Measurements from ENCODE around the gene SMURF2. TPM values are rescaled to one million over a fixed set of nuclear protein-coding genes. Genes with fewer than 3 reads are reported as not detected.

SMURF2 gene
- total RNA-seq, 3 donors from 2014 or later: 27.2 to 48.3 (median 28.6) TPM

DNA sequence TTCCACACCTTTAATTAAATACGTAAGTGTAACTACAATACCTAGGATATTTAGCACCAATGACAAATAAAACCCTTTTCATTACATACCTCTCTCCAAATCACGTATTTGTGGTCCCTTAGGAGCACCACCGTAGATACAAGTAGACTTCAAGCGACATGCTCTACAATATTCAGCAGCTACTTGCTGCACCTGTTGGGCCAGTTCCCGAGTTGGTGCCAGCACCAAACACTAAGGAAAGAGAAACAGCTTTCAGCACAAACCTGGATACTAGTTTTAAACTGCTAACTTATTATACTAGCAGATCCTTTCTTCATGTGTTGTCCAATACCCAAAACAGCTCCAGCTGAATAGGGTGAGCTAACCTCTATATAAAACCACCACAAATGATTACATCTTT lies 158.8 kb downstream of the SMURF2 start:
- no peak for DNase-seq (ENCODE audit: low spot score in 2 of 2)
- TF ChIP-seq POLR2AphosphoS5 (IDR thresholded peaks at IDR 0.05) (no peak), POLR2A (IDR thresholded peaks at IDR 0.05) (no peak)
- TF ChIP-seq, protein P1, sequence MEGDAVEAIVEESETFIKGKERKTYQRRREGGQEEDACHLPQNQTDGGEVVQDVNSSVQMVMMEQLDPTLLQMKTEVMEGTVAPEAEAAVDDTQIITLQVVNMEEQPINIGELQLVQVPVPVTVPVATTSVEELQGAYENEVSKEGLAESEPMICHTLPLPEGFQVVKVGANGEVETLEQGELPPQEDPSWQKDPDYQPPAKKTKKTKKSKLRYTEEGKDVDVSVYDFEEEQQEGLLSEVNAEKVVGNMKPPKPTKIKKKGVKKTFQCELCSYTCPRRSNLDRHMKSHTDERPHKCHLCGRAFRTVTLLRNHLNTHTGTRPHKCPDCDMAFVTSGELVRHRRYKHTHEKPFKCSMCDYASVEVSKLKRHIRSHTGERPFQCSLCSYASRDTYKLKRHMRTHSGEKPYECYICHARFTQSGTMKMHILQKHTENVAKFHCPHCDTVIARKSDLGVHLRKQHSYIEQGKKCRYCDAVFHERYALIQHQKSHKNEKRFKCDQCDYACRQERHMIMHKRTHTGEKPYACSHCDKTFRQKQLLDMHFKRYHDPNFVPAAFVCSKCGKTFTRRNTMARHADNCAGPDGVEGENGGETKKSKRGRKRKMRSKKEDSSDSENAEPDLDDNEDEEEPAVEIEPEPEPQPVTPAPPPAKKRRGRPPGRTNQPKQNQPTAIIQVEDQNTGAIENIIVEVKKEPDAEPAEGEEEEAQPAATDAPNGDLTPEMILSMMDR (IDR thresholded peaks at IDR 0.05): no peak
- H3K27ac ChIP-seq: peak overlapping the region; percentile 69 to 100
- H3K4me1 ChIP-seq: peaks cover 0 to 9% of the 10 kb centered on the region in 2 donors
- no peaks in the 10 kb centered on the region for H3K27me3 ChIP-seq
- no peaks in the 10 kb centered on the region for H3K9me3 ChIP-seq
- H3K4me3 ChIP-seq: peak overlapping the region; percentile 75 to 91 (median 83)
- intact Hi-C loops (cut with DNase I; ENCODE audit: low total_unique reads): loop anchor here (10.0 kb wide), 1 partner anchor 179 kb away; no protein-coding TSS in a partner anchor
- peaks cover 25% of the 10 kb centered on the region for H3K36me3 ChIP-seq

DNA sequence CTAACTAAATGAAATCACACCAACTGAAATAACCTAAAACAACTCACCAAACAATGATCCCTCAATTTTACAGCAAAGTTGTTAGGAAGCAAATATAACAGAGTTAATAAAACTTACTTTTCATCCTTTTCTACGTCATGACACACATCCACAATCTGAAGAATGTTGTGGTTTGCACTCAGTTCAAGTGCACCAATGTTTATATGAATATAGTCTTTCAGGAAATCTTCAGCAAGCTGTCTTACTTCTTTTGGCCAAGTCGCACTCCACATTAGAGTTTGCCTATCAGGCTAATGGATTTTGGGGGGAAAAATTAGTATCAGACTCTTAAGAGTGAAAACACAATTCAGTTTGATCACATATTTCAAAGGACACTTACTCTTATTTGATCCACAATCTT lies 159.3 kb downstream of the SMURF2 start:
- no peak for DNase-seq (ENCODE audit: low spot score in 2 of 2)
- H3K27me3 ChIP-seq: no peaks in the 10 kb centered on the region
- peak overlapping the region in 2 of 3 donors; percentile 83 to 91 for H3K4me3 ChIP-seq
- peak overlapping the region; percentile 69 to 100 for H3K27ac ChIP-seq
- H3K4me1 ChIP-seq: peaks cover 0 to 9% of the 10 kb centered on the region in 2 donors
- H3K36me3 ChIP-seq: peaks cover 25% of the 10 kb centered on the region
- TF ChIP-seq, protein P1 (IDR thresholded peaks at IDR 0.05): no peak
- TF ChIP-seq POLR2AphosphoS5 (IDR thresholded peaks at IDR 0.05) (no peak), POLR2A (IDR thresholded peaks at IDR 0.05) (no peak)
- intact Hi-C loops (cut with DNase I; ENCODE audit: low total_unique reads): loop anchor here (10.0 kb wide), 1 partner anchor 178 kb away; no protein-coding TSS in a partner anchor
- H3K9me3 ChIP-seq: no peaks in the 10 kb centered on the region

DNA sequence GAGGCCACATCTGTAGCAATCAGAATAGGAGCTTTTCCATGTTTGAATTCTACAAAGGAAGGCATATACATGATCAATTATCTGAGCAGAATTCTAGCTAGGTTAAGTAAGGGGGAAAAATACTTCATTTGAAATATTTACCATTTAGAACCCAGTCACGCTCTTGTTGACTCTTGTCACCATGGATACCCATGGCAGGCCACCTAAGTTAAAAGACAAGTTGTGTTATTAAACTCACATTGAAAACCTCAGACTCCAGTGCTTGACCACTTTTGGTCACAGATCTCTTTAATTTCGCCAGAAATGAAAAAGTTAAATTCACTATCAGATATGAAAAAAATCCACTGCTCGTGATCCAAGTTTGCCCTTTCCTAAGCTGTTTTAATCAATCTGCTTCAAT lies 160.1 kb downstream of the SMURF2 start:
- no peaks in the 10 kb centered on the region for H3K27me3 ChIP-seq
- H3K4me1 ChIP-seq: peaks cover 0 to 9% of the 10 kb centered on the region in 2 donors
- no peaks in the 10 kb centered on the region for H3K9me3 ChIP-seq
- H3K36me3 ChIP-seq: peaks cover 25% of the 10 kb centered on the region
- H3K27ac ChIP-seq: peak overlapping the region; percentile 69 to 100
- intact Hi-C loops (cut with DNase I; ENCODE audit: low total_unique reads): loop anchor here (10.0 kb wide), 1 partner anchor 177 kb away; no protein-coding TSS in a partner anchor
- DNase-seq (ENCODE audit: low spot score in 2 of 2): no peak
- TF ChIP-seq POLR2A (IDR thresholded peaks at IDR 0.05): no peak
- TF ChIP-seq, protein P1 (IDR thresholded peaks at IDR 0.05): no peak
- H3K4me3 ChIP-seq: peak overlapping the region in 1 of 3 donors; percentile 8

DNA sequence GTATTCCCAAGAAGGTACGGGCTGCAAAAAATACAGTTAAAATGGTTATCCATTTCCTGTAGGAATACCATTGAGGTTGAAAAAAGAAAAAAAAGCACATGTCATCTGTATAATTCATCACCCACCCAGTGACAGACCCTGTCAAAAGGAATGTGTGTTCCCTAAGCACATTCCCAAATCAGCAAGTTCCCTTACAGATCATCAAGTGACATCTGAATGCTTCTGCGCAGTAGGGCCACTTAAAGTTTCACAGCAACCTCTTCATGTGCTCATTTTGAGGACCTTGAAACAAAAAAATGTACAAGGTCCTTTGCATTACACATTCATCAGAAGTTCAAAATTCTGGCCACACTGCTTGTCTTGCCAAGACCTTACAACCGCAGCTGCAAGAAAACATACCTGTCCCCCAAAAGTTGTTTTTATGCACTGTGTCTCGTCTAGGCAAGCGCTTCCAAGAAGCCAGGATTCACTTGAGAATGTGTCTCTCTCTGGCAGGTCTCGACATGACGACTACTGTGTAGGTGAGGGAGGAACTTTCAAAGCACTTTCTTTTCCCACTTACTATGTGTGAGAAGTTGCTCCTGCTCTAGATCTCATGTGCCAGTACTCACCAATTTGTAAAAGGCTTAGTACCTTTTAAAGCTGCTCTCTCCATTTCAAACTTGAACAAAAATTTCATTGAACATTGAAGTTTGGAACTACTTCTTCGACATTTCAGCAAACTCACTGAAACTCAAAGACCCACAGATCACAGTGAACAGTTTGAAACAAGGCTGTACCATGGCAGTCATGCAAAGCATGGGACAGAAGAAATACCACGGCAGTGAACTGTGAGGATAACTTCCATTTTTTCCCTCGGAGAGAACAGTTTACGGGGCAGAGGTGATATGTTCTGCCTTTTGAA lies 161.0 kb downstream of the SMURF2 start:
- no peak for DNase-seq (ENCODE audit: low spot score in 2 of 2)
- Histone ChIP-seq H3K4me1 (peaks cover 0 to 10% of the 10 kb centered on the region in 2 donors), H3K36me3 (peaks cover 25% of the 10 kb centered on the region), H3K27me3 (no peaks in the 10 kb centered on the region), H3K27ac (peak overlapping the region; percentile 69 to 100), H3K4me3 (no peak overlapping the region), H3K9me3 (no peaks in the 10 kb centered on the region)
- peak in 1 of 3 donors; percentile 13 for TF ChIP-seq POLR2AphosphoS5 (IDR thresholded peaks at IDR 0.05)
- no peak for TF ChIP-seq POLR2A (IDR thresholded peaks at IDR 0.05)
- TF ChIP-seq, protein P1 (IDR thresholded peaks at IDR 0.05): no peak
- intact Hi-C loops (cut with DNase I; ENCODE audit: low total_unique reads): loop anchor here (10.0 kb wide), 1 partner anchor 176 kb away; no protein-coding TSS in a partner anchor

DNA sequence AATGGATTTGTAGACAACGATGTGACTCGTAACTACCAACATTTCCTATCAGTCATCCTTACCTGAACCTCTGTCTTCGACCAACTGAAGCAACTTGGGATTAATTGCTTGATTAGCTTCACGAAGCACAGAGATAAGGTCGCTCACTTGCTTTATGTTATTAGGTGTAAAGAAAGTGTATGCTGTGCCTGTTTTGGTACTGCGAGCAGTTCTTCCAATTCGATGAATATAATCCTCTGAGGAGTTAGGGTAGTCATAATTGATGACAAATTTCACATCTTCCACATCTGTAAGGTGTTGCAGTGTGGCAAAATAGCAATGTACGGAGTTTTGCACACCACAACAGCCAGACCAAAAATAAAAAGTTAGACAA lies 161.6 kb downstream of the SMURF2 start:
- Histone ChIP-seq H3K9me3 (no peaks in the 10 kb centered on the region), H3K4me1 (peaks cover 0 to 15% of the 10 kb centered on the region in 2 donors), H3K36me3 (peaks cover 25% of the 10 kb centered on the region), H3K27me3 (no peaks in the 10 kb centered on the region), H3K27ac (no peak overlapping the region), H3K4me3 (no peak overlapping the region)
- DNase-seq (ENCODE audit: low spot score in 2 of 2): no peak
- intact Hi-C loops (cut with DNase I; ENCODE audit: low total_unique reads): loop anchor here (10.0 kb wide), 1 partner anchor 176 kb away; no protein-coding TSS in a partner anchor
- TF ChIP-seq POLR2AphosphoS5 (IDR thresholded peaks at IDR 0.05) (no peak), POLR2A (IDR thresholded peaks at IDR 0.05) (no peak)
- TF ChIP-seq, protein P1 (IDR thresholded peaks at IDR 0.05): no peak

Measured in breast epithelium (tissue), 4 donors.